GM19193 (cell line): ENCODE data around the gene RAB11FIP4.

Experiments used
- POLR2A ChIP-seq: IDR thresholded peaks from 4 replicates; pipeline ENCODE4 v1.6.1; 2011; ENCODE audit not compliant: insufficient read depth, insufficient read length; ENCODE audit errors: extremely low read depth

RAB11FIP4 gene

GRCh38 chr17:31391496-31391949, at the start of gene RAB11FIP4:
Gene RAB11FIP4 (plus strand): TSS chr17:31391675. CDS start chr17:31391853, 178 bp downstream.
- TF ChIP-seq POLR2A: no peak

GRCh38 chr17:31349454-31349853, 42.0 kb upstream of the RAB11FIP4 start:
- TF ChIP-seq POLR2A: no peak

- TF ChIP-seq POLR2A: no peak
Observed at GRCh38 chr17:31355935-31356334, 35.5 kb upstream of the RAB11FIP4 start.

- no peak for TF ChIP-seq POLR2A
Observed at GRCh38 chr17:31357091-31357490, 34.4 kb upstream of the RAB11FIP4 start.

GRCh38 chr17:31357839-31358394, 33.6 kb upstream of the RAB11FIP4 start:
- no peak for TF ChIP-seq POLR2A

GRCh38 chr17:31364012-31364411, 27.5 kb upstream of the RAB11FIP4 start:
- no peak for TF ChIP-seq POLR2A

GRCh38 chr17:31366088-31366487, 25.4 kb upstream of the RAB11FIP4 start:
- no peak for TF ChIP-seq POLR2A

GRCh38 chr17:31369266-31369665, 22.2 kb upstream of the RAB11FIP4 start:
- TF ChIP-seq POLR2A: no peak

- no peak for TF ChIP-seq POLR2A
Observed at GRCh38 chr17:31371511-31372097, 19.9 kb upstream of the RAB11FIP4 start.

GRCh38 chr17:31373150-31374093, 18.1 kb upstream of the RAB11FIP4 start:
- no peak for TF ChIP-seq POLR2A

- TF ChIP-seq POLR2A: no peak
Observed at GRCh38 chr17:31374094-31374447, 17.4 kb upstream of the RAB11FIP4 start.

GRCh38 chr17:31374503-31374902, 17.0 kb upstream of the RAB11FIP4 start:
- no peak for TF ChIP-seq POLR2A

- no peak for TF ChIP-seq POLR2A
Observed at GRCh38 chr17:31378638-31379037, 12.8 kb upstream of the RAB11FIP4 start.

GRCh38 chr17:31379597-31380205, 11.8 kb upstream of the RAB11FIP4 start:
- TF ChIP-seq POLR2A: no peak

- TF ChIP-seq POLR2A: no peak
Observed at GRCh38 chr17:31381165-31381668, 10.3 kb upstream of the RAB11FIP4 start.
